Neural cell (in vitro differentiated cells): ENCODE data around the gene NAE1. TPM values are rescaled to one million over a fixed set of nuclear protein-coding genes. Genes with fewer than 3 reads are reported as not detected.
"Not testable (repeated sequence)": the region's sequence is repeated elsewhere in the genome, so short reads cannot be mapped to it uniquely, and the experiment has no call there.

Source experiments
- H2AFZ ChIP-seq: fragments of 200-600, 300-800 bp; sonication (generic), shearing (Covaris generic); 2 replicates; pipeline ENCODE4 v1.6.0; 2014; ENCODE audit warnings: low read depth, mild to moderate bottlenecking, antibody characterized with exemption, low read length, moderate library complexity
- H3F3A ChIP-seq: fragments of 200-600 bp; shearing (Covaris generic); 2 replicates; pipeline ENCODE4 v1.6.1; 2016; ENCODE audit warnings: mild to moderate bottlenecking, moderate library complexity, mixed read lengths, antibody characterized with exemption, low read length; ENCODE audit not compliant: insufficient read depth, poor library complexity, severe bottlenecking
- H3K27ac ChIP-seq: fragments of 200-600, 300-800 bp; sonication (generic), shearing (Covaris generic); 2 replicates; pipeline ENCODE4 v1.5.1; 2014; ENCODE audit warnings: mild to moderate bottlenecking, low read length, moderate library complexity
- H3K27me3 ChIP-seq: fragments of 300-800, 200-600 bp; sonication (generic), shearing (Covaris generic); 2 replicates; pipeline ENCODE4 v1.6.0; 2014; ENCODE audit warnings: mild to moderate bottlenecking, low read depth, low read length, moderate library complexity; ENCODE audit not compliant: insufficient read depth
- H3K36me3 ChIP-seq: fragments of 300-800, 200-600 bp; sonication (generic), shearing (Covaris generic); 2 replicates; pipeline ENCODE4 v1.5.1; 2014; ENCODE audit warnings: mild to moderate bottlenecking, antibody characterized with exemption, low read length, moderate library complexity; ENCODE audit not compliant: insufficient read depth
- H3K4me2 ChIP-seq: fragments of 300-800, 200-600 bp; sonication (generic), shearing (Covaris generic); 2 replicates; pipeline ENCODE4 v1.6.0; 2014; ENCODE audit warnings: mild to moderate bottlenecking, low read length
- H3K4me3 ChIP-seq: fragments of 300-800, 200-600 bp; sonication (generic), shearing (Covaris generic); 2 replicates; pipeline ENCODE4 v1.5.1; 2014; ENCODE audit warnings: mild to moderate bottlenecking, low read length, moderate library complexity
- H3K79me2 ChIP-seq: fragments of 200-600 bp; shearing (Covaris generic); replicated peaks from 2 replicates; pipeline ENCODE4 v1.6.0; 2014; ENCODE audit warnings: mild to moderate bottlenecking, low read length, moderate library complexity; ENCODE audit not compliant: insufficient read depth
- H3K9ac ChIP-seq: fragments of 300-800, 200-600 bp; sonication (generic), shearing (Covaris generic); 2 replicates; pipeline ENCODE4 v1.6.1; 2016; ENCODE audit warnings: mild to moderate bottlenecking, low read length, mixed read lengths
- H3K9me2 ChIP-seq: fragments of 200-600 bp; shearing (Covaris generic); 2 replicates; pipeline ENCODE4 v1.6.1; 2016; ENCODE audit warnings: mild to moderate bottlenecking, low read length, mixed read lengths; ENCODE audit not compliant: insufficient read depth
- H3K9me3 ChIP-seq: fragments of 200-600, 300-800 bp; sonication (generic), shearing (Covaris generic); 2 replicates; pipeline ENCODE4 v1.6.1; 2016; ENCODE audit warnings: mild to moderate bottlenecking, mixed run types, low read length, moderate library complexity, mixed read lengths
- H4K20me1 ChIP-seq: fragments of 200-600 bp; shearing (Covaris generic); 2 replicates; pipeline ENCODE4 v1.6.1; 2016; ENCODE audit warnings: mild to moderate bottlenecking, mixed run types; ENCODE audit not compliant: insufficient read depth
- CTCF ChIP-seq: fragments of 450-650 bp; IDR thresholded peaks from 2 replicates; pipeline ENCODE4 v1.5.1; 2014; ENCODE audit warnings: antibody characterized with exemption, mild to moderate bottlenecking, moderate library complexity; ENCODE audit not compliant: poor library complexity, severe bottlenecking
- EP300 ChIP-seq: fragments of 450-650 bp; conservative IDR thresholded peaks from 2 replicates; pipeline ENCODE4 v1.6.1; 2014; ENCODE audit warnings: antibody characterized with exemption, mild to moderate bottlenecking, moderate library complexity; ENCODE audit not compliant: poor library complexity, severe bottlenecking
- EZH2 ChIP-seq: fragments of 200-600, 300-800 bp; shearing (Covaris generic), sonication (generic); IDR thresholded peaks from 2 replicates; pipeline ENCODE4 v1.6.1; 2014; ENCODE audit warnings: antibody characterized with exemption, low read length, borderline replicate concordance, mild to moderate bottlenecking; ENCODE audit not compliant: insufficient read depth, poor library complexity, severe bottlenecking
- MXI1 ChIP-seq: fragments of 450-650 bp; conservative IDR thresholded peaks from 2 replicates; pipeline ENCODE4 v1.6.1; 2014; ENCODE audit warnings: antibody characterized with exemption, mild to moderate bottlenecking; ENCODE audit not compliant: poor library complexity, severe bottlenecking
- POLR2AphosphoS5 ChIP-seq: IDR thresholded peaks from 2 replicates; pipeline ENCODE4 v1.6.1; 2012
- RAD21 ChIP-seq: fragments of 450-650 bp; conservative IDR thresholded peaks from 2 replicates; pipeline ENCODE4 v1.6.1; 2014; ENCODE audit warnings: antibody characterized with exemption, mild to moderate bottlenecking, moderate library complexity
- REST ChIP-seq: IDR thresholded peaks from 2 replicates; pipeline ENCODE4 v1.6.1; 2012; ENCODE audit warnings: borderline replicate concordance
- SMC3 ChIP-seq: fragments of 450-650 bp; conservative IDR thresholded peaks from 2 replicates; pipeline ENCODE4 v1.6.1; 2014; ENCODE audit warnings: antibody characterized with exemption, mild to moderate bottlenecking, moderate library complexity; ENCODE audit not compliant: poor library complexity
- TAF1 ChIP-seq: IDR thresholded peaks from 2 replicates; pipeline ENCODE4 v1.6.1; 2012; ENCODE audit warnings: low read depth
- polyA plus RNA-seq: library from polyadenylated mRNA; depleted of rRNA; stranded (reverse); fragments of >200 nt; gene quantifications from 2 replicates; pipeline ENCODE4 v1.2.3, GENCODE V29; 2014

Gene NAE1
- polyA plus RNA-seq, 1 donor from 2014 or later = 227 TPM

GRCh38 chr16:66798161-66798560, 32.6 kb downstream of the NAE1 start:
- Histone ChIP-seq H3K27ac (no peak overlapping the region), H3K79me2 (no peaks in the 10 kb centered on the region), H2AFZ (no peak overlapping the region), H3K27me3 (no peaks in the 10 kb centered on the region), H3K36me3 (peaks cover 4% of the 10 kb centered on the region), H3F3A (peaks cover 4% of the 10 kb centered on the region), H3K4me3 (no peak overlapping the region), H3K9ac (no peak overlapping the region), H3K4me2 (no peak overlapping the region), H3K9me3 (no peaks in the 10 kb centered on the region), H4K20me1 (no peaks in the 10 kb centered on the region), H3K9me2 (no peaks in the 10 kb centered on the region)
- TF ChIP-seq REST = no peak
- no peak for TF ChIP-seq MXI1
- no peak for TF ChIP-seq EZH2

GRCh38 chr16:66793984-66794383, 36.8 kb downstream of the NAE1 start:
- H3K9me2 ChIP-seq, H3K9ac ChIP-seq, H3K9me3 ChIP-seq, H3K79me2 ChIP-seq, H3K4me2 ChIP-seq, H3K27ac ChIP-seq, H3F3A ChIP-seq, H4K20me1 ChIP-seq, H3K36me3 ChIP-seq, H3K27me3 ChIP-seq, H2AFZ ChIP-seq, H3K4me3 ChIP-seq: not testable (repeated sequence)

- Histone ChIP-seq H3K9ac (no peak overlapping the region), H3K27ac (no peak overlapping the region), H3K4me3 (no peak overlapping the region), H3K9me3 (no peaks in the 10 kb centered on the region), H3K79me2 (no peaks in the 10 kb centered on the region), H3K4me2 (no peak overlapping the region), H4K20me1 (no peaks in the 10 kb centered on the region), H3K9me2 (no peaks in the 10 kb centered on the region), H3K27me3 (no peaks in the 10 kb centered on the region), H3K36me3 (no peaks in the 10 kb centered on the region), H2AFZ (no peak overlapping the region), H3F3A (no peaks in the 10 kb centered on the region)
- TF ChIP-seq POLR2AphosphoS5 (no peak), TAF1 (no peak), SMC3 (no peak), CTCF (no peak), RAD21 (no peak), EZH2 (no peak), EP300 (no peak), MXI1 (no peak), REST (no peak)
These were observed 40.5 kb downstream of the NAE1 start for GRCh38 chr16:66790130-66790733.
